ENCODE results near the gene SLC8A2.

- no peak for TF ChIP-seq EZH2 (IDR thresholded peaks at IDR 0.05; ENCODE audit: borderline replicate concordance, insufficient read depth, low read length, poor library complexity, severe bottlenecking)
- TF ChIP-seq SMC3 (conservative IDR thresholded peaks at IDR 0.05; ENCODE audit: poor library complexity): no peak
- no peak for TF ChIP-seq EP300 (conservative IDR thresholded peaks at IDR 0.05; ENCODE audit: poor library complexity, severe bottlenecking)
Measured at GRCh38 chr19:47518139-47518538, 46.4 kb upstream of the SLC8A2 start.
